Activated naive CD8-positive, alpha-beta T cell treated with anti-CD3 and anti-CD28 coated beads, Interleukin-2, amount 50 U/mL, for 16 hours (primary cell): Measurements from ENCODE around the gene TBX1.
"Not testable (repeated sequence)": the region's sequence is repeated elsewhere in the genome, so short reads cannot be mapped to it uniquely, and the experiment has no call there.

Experiments used
- DNase-seq: peaks from one replicate; pipeline ENCODE4 v3.0.0-alpha.2; 2020; ENCODE audit warnings: low read depth, low spot score

Gene TBX1

DNA sequence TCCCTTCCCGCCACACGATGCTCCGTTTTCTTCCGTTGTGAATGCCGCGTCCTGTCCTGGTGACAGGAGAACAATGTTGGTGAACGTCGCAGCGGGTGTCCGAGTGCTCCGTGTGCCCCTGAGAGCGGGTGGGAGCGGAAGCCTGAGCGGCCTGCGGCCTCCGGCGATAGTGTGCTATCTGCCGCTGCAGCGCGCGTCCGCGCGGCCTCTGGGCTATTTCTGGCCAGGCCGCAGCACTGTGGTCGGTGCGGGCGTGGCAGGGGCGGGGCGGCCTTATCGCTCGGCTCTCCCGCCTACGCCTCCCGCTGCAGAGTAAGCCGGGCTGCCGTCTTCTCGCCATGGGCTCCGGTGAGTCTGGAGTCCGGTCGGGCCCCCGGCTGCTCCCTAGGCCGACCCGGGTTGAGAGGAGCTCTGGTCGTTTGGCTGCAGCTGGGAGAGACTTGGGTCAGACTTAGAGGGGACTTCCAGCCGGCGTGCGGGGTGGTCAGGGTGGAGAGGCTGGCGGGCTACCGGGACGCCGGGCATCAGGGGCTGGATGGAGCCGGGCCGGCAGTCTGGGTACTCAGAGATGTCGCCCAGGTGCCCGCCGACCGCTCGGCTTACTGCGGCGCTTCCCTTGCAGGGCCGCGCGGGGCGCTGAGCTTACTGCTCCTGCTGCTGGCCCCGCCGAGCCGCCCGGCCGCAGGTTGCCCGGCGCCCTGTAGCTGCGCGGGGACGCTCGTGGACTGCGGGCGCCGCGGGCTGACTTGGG is 37.2 kb upstream of the TBX1 start, which contains the start of gene GP1BB:
Gene GP1BB (plus strand): TSS at position 308 of the 751 bp plus-strand sequence. CDS start 31 bp downstream, at position 339.
- no peak for DNase-seq

- no peak for DNase-seq
Measured at GRCh38 chr22:19723983-19724827, 36.4 kb upstream of the TBX1 start.

DNA sequence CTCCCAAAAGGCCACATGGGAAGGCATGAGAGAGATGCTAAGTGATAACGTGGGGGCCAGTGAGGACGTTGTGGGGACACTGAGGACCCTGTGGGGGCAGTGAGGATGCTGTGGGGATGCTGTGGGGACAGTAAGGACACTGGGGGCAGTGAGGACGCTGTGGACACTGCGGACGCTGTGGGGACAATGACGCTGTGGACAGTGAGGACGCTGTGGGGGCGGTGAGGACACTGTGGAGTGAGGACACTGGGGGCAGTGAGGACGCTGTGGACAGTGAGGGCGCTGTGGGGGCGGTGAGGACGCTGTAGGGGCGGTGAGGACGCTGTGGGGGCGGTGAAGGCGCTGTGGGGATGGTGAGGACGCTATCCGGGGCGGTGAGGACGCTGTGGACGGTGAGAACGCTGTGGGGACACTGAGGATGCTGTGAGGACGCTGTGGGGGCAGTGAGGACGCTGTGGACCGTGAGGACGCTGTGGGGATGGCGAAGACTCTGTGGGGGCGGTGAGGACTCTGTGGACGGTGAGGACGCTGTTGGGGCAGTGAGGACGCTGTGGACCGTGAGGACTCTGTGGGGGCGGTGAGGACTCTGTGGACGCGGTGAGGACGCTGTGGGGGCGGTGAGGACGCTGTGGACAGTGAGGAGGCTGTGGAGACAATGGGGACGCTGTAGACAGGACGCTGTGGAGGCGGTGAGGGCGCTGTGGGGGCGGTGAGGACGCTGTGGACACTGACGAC is 35.5 kb upstream of the TBX1 start:
- DNase-seq = no peak

DNA sequence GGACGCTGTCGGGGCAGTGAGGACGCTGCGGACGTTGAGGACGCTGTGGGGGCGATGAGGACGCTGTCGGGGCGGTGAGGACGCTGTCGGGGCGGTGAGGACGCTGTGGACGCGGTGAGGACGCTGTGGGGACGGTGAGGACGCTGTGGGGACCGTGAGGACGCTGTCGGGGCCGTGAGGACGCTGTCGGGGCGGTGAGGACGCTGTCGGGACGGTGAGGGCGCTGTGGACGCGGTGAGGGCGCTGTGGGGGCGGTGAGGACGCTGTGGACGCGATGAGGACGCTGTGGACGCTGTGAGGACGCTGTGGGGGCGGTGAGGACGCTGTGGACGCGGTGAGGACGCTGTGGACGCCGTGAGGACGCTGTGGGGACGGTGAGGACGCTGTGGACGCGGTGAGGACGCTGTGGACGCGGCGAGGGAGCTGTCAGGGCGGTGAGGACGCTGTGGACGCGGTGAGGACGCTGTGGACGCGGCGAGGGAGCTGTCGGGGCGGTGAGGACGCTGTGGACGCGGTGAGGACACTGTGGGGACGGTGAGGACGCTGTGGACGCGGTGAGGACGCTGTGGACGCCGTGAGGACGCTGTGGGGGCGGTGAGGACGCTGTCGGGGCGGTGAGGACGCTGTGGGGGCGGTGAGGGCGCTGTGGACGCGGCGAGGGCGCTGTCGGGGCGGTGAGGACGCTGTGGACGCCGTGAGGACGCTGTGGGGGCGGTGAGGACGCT is 34.4 kb upstream of the TBX1 start:
- DNase-seq = not testable (repeated sequence)

DNA sequence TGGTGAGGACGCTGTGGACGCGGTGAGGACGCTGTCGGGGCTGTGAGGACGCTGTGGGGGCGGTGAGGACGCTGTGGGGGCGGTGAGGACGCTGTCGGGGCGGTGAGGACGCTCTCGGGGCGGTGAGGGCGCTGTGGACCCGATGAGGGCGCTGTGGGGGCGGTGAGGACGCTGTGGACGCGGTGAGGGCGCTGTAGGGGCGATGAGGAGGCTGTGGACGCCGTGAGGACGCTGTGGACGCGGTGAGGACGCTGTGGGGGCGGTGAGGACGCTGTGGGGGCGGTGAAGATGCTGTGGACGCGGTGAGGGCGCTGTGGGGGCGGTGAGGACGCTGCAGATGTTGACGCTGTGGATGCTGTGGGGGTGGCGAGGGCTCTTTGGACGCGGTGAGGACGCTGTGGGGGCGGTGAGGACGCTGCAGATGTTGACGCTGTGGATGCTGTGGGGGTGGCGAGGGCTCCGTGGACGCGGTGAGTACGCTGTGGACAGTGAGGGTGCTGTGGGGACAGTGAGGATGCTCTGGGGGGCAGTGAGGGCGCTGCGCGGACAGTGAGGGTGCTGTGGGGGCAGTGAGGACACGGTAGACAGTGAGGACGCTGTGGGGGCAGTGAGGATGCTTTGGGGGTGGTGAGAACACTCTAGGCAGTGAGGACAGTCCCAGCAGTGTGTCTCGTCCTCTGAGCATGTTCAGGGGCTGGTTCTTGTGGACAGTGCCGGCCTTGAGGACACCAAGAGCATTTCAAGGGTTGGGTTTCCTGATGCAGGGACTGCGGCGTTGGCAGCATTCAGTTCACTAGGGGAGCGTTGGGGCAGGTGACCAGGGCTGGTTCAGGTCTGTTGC is 33.0 kb upstream of the TBX1 start:
- DNase-seq = no peak

- no peak for DNase-seq
Measured at GRCh38 chr22:19728271-19728670, 32.3 kb upstream of the TBX1 start.

GRCh38 chr22:19728836-19729235 is 31.7 kb upstream of the TBX1 start:
- DNase-seq = no peak

DNA sequence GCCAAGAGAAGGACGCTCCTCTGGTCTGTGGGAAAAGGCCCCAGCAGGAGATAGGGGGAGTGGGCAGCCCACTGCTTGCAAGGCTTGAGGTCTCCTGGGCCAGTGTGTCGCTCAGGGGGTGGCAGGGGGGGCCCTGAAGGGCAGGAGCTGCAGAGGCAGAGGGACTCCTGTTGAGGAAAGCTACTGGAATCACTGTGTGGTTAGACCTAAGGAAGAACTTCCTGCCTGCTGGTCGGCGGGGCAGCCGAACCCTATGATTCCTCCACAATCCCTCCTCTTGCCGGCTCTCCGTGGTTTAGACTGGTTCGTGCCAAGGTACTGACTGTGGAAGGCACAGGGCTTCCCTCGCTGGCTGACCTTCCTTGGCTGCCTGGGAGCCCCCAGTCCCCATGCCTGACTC is 31.1 kb upstream of the TBX1 start:
- DNase-seq = no peak

DNA sequence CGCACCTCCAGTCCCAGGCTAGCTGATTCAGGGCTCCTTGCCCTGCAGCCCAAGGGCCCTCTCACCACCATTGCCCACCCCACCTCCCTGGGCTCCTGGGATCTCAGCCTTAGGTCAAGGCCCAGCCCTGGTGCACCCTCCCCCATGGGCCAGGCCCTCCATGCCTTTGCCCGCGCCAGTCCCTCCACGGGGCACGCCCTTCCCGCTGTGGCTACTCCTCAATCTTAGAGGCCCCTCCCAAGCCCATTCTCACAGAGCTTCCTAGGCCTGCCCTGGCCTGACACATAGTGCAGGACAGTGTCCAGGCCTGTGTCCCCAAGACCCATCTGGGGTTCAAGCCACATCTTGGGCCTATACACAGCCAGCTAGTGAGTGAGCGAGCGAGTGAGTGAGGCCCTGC is 30.4 kb upstream of the TBX1 start:
- no peak for DNase-seq

DNA sequence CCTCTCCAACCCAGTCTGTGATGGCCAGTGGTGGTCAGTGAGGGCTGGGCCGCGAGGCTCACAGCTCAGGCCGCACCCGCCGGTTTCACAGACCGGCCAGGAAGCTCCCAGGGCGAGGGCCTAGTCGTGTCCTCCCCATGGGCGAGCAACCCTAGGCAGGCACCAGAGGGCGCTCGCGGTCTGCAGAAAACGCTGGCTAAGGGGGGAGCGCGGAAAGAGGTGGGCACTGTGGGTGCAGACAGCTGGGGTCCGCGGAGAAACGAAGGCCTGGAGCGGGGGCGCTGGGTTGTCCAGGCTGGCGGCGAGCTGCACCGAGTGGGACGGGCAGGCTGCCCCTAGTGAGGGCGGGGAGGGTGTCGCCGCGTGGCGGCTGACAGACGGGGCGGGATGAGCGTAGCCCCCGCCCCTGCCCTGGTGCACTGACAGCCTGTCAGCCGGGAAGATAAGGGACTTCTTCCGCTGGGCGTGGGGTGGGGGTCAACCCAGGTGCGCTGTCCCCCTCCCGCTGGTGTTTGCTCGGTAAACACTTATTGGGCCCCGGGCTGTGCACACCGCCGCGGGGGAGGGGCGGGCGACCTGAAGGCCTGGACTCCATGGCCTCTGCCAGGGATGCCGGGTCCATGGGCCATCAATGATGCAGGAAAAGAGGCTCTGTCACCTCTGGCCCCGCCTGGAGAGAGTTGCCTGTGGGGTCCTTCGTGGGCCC is 29.8 kb upstream of the TBX1 start:
- peak; percentile 74 for DNase-seq

GRCh38 chr22:19731361-19732135 is 29.0 kb upstream of the TBX1 start:
- no peak for DNase-seq

DNA sequence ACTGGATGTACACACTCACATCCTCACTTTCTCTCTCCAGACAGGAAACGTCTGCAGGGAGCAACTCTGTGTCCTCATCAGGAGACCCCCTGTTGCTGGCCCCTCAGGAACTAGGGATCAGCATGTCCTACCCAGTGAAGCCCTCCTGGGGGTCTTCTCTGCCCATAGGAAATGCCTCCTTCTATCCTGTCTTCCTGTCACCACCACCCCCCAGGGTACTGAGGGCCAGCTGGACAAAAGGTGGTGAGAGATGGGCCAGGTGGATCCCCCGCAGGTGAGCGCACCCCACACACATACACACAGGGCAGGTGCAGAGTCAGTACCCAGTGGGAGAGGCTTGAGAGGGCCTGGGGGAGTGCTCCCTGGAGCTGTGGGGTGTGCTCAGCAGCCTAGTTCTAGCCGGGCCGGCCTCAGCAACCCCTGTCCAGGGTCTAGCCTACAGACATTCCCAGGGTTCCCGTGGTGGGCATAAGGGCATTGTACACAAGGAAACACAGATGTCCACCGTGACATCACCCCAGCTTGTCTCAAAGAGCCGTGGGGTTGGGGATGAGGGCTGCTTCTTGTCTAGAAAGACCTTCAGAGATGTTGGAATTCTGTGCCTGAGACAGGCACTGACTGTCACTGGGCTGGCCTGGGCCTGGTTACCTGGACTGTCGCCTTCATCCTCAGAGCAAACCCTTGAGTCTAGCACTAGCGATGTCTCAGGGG is 28.0 kb upstream of the TBX1 start:
- DNase-seq = no peak

- no peak for DNase-seq
Measured at GRCh38 chr22:19733755-19734154, 26.8 kb upstream of the TBX1 start.

DNA sequence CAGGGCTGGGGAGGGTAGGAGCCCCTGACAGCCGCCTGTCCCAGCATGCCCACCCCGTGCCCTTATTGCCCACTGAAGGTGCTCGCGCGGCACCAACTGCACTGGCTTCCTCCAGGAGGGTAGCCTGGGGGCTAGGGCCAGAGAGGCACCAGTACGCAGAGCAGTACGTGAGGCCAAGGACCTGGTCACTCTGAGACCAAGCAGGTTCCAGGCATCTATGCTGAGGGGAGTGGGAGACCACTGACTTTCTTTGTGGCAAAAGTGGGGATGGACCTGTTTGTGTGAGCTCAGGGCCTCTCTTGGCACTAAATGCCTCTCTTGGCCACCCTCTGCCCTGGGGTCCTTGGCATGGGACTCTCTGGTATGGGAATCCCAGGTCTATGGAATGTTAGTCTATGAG is 26.4 kb upstream of the TBX1 start:
- DNase-seq = no peak

GRCh38 chr22:19734837-19735382 is 25.7 kb upstream of the TBX1 start:
- no peak for DNase-seq

- DNase-seq = no peak
Measured at GRCh38 chr22:19735665-19736510, 24.7 kb upstream of the TBX1 start.
